Measurements from ENCODE around the gene IRGQ. TPM values are rescaled to one million over a fixed set of nuclear protein-coding genes. Genes with fewer than 3 reads are reported as not detected.
"Not testable (repeated sequence)": the region's sequence is repeated elsewhere in the genome, so short reads cannot be mapped to it uniquely, and the experiment has no call there.

IRGQ gene
- total and polyA plus RNA-seq, 8 donors, result 2.0 to 57.1 (median 13.1) TPM

GRCh38 chr19:43638995-43639518 lies 43.1 kb upstream of the IRGQ start:
- H3K27ac ChIP-seq, result peak overlapping the region in 2 of 5 donors; percentile 53 to 73
- 8 to 22% (median 14%) methylated on average over 7 to 18 of the region's 18 CpGs for WGBS, 5 donors
- intact Hi-C loops (cut with DNase I; ENCODE audit: low total_unique reads), result no loop called here
- H3K4me1 ChIP-seq, result peaks cover 13 to 40% (median 24%) of the 10 kb centered on the region in 4 donors
- DNase-seq, result no peak
- H3K4me3 ChIP-seq, result peak overlapping the region; percentile 46 to 70 (median 60)
- no peaks in the 10 kb centered on the region for H3K36me3 ChIP-seq
- H3K9me3 ChIP-seq, result no peaks in the 10 kb centered on the region
- H3K27me3 ChIP-seq, result peaks cover 0 to 57% (median 16%) of the 10 kb centered on the region in 3 donors
- TF ChIP-seq POLR2A (IDR thresholded peaks at IDR 0.05) (no peak), CTCF (IDR thresholded peaks at IDR 0.05) (no peak), POLR2AphosphoS5 (IDR thresholded peaks at IDR 0.05) (no peak), EP300 (IDR thresholded peaks at IDR 0.05) (no peak)

- H3K4me3 ChIP-seq, result peak overlapping the region in 3 of 4 donors; percentile 46 to 70 (median 59)
- intact Hi-C loops (cut with DNase I; ENCODE audit: low total_unique reads), result no loop called here
These were observed 42.5 kb upstream of the IRGQ start for GRCh38 chr19:43638214-43638994.

DNA sequence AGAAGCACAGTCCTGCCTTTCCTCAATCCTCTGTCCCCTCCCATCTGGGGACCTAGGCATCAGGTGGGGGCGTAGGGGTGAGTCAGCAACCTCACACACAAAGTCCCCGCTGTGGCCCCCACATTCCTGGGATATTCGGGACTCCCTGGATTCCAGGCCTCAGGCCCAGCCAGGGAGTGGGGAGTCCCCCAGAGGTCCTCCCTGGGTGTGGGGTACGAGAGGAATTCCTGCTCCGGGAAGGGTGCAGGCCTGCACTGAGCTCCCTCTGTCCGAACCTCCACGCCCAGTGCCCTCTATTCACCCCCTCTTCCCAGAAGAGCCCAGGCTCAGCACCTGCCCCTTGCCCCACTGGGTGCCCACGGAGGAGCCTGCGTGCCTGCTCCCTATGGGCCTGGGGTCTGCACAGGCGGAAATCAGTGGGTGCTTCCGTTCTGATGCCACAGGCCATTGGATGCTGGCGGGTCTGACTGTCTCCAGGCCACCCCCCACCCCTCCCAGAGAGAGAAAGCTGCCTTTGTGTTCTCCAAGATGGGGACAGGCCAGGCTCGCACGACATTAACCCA lies 40.3 kb upstream of the IRGQ start:
- Histone ChIP-seq H3K9me3 (no peaks in the 10 kb centered on the region), H3K36me3 (no peaks in the 10 kb centered on the region), H3K4me3 (no peak overlapping the region), H3K27ac (peak overlapping the region in 2 of 5 donors; percentile 22 to 39), H3K27me3 (peaks cover 0 to 52% (median 16%) of the 10 kb centered on the region in 3 donors), H3K4me1 (peaks cover 13 to 40% (median 24%) of the 10 kb centered on the region in 4 donors)
- TF ChIP-seq POLR2AphosphoS5 (IDR thresholded peaks at IDR 0.05) (no peak), EP300 (IDR thresholded peaks at IDR 0.05) (no peak), CTCF (IDR thresholded peaks at IDR 0.05) (no peak), POLR2A (IDR thresholded peaks at IDR 0.05) (no peak)
- intact Hi-C loops (cut with DNase I; ENCODE audit: low total_unique reads), result no loop called here
- DNase-seq, result peak in 1 of 2 donors; percentile 46
- 78 to 85% (median 80%) methylated on average over 9 to 14 of the region's 14 CpGs for WGBS, 5 donors

More at GRCh38 chr19:43638214-43638994, 42.5 kb upstream of the IRGQ start:
- TF ChIP-seq CTCF (IDR thresholded peaks at IDR 0.05), result no peak
- no peak for TF ChIP-seq POLR2A (IDR thresholded peaks at IDR 0.05)
- no peak for TF ChIP-seq EP300 (IDR thresholded peaks at IDR 0.05)
- TF ChIP-seq POLR2AphosphoS5 (IDR thresholded peaks at IDR 0.05), result no peak
- WGBS, 5 donors, result 64 to 79% (median 74%) methylated on average over 13 of the region's 13 CpGs
- DNase-seq, result no peak
- H3K4me1 ChIP-seq, result peaks cover 13 to 40% (median 24%) of the 10 kb centered on the region in 4 donors
- no peak overlapping the region for H3K27ac ChIP-seq
- peaks cover 0 to 57% (median 16%) of the 10 kb centered on the region in 3 donors for H3K27me3 ChIP-seq
- H3K36me3 ChIP-seq, result no peaks in the 10 kb centered on the region
- no peaks in the 10 kb centered on the region for H3K9me3 ChIP-seq

GRCh38 chr19:43635561-43635940 lies 39.6 kb upstream of the IRGQ start:
- intact Hi-C loops (cut with DNase I; ENCODE audit: low total_unique reads); H3K9me3 ChIP-seq; H3K36me3 ChIP-seq; DNase-seq; H3K4me3 ChIP-seq: not testable (repeated sequence)
- Histone ChIP-seq H3K27me3 (peaks cover 0 to 46% (median 14%) of the 10 kb centered on the region in 3 donors), H3K27ac (peak overlapping the region in 2 of 5 donors; percentile 22 to 39), H3K4me1 (peaks cover 12 to 38% (median 22%) of the 10 kb centered on the region in 4 donors)
- 62 to 85% (median 65%) methylated on average over 2 of the region's 2 CpGs for WGBS, 5 donors

Data from stomach (tissue), 9 donors.